Inflammatory macrophage treated with lipopolysaccharide for 1 hour (primary cell): ENCODE measurements around the gene TNS1.

ENCODE experiments used
- DNase-seq, 2 donors: peaks; one replicate each; pipeline ENCODE4 v3.0.0-alpha.2; 2020 to 2022

The TNS1 gene

DNA sequence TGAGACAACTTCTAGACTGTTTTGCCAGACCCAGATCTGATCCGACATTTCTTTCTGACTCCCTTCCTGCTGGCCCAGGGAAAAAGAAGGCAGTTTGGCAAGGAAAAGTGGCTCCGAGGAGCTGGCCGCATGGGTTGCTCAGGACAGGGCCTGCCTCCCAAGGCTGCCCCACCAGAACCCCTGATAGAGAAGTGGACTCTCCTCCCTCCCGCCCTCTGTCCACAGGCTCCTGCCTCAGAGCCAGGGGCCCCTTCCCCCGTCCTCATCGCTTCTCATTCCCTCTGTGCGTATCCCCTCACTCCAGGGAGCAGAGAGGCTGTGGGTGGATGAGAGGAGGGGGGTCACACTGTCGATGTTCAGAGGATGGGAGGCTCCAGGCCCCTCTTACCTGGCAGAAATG lies 110.2 kb downstream of the TNS1 start:
- DNase-seq: no peak

GRCh38 chr2:217890445-217890844 lies 112.3 kb downstream of the TNS1 start:
- DNase-seq: peak in 1 of 2 donors; percentile 46

GRCh38 chr2:217889656-217890055 lies 113.1 kb downstream of the TNS1 start:
- no peak for DNase-seq

GRCh38 chr2:217887841-217888701 lies 114.7 kb downstream of the TNS1 start:
- DNase-seq: peak; percentile 43 to 83

DNA sequence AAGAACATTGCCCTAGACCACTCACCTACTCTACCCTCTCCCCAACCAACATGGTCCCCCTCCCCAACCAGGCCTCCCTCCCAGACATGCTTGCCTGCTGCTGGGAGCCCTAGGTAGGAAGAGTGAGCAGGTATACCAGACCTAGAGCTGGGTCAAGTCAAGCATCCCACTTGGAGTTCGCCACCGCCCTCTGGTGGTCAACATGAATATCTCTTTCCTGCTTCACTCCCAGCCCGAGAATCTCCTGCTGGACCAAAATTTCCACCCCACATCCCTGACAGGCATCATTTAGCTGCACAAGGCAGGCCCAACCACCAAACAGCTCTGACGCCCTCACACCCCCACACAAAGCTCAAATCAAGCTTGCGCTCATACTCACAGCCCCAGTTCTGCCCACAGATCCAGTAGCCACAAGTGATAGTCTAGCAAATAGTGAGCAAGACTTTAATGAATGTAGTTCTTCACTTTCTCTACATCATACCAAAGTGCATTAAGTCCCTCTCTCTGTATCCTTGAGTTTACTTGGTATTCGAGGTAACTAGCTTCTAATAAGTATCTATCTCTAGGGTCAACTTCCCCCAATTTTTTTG lies 116.0 kb downstream of the TNS1 start:
- peak; percentile 57 to 76 for DNase-seq

- peak in 1 of 2 donors; percentile 29 for DNase-seq
Measured at GRCh38 chr2:217886091-217886490, 116.7 kb downstream of the TNS1 start.

- DNase-seq: no peak
Measured at GRCh38 chr2:217884985-217885384, 117.8 kb downstream of the TNS1 start.

DNA sequence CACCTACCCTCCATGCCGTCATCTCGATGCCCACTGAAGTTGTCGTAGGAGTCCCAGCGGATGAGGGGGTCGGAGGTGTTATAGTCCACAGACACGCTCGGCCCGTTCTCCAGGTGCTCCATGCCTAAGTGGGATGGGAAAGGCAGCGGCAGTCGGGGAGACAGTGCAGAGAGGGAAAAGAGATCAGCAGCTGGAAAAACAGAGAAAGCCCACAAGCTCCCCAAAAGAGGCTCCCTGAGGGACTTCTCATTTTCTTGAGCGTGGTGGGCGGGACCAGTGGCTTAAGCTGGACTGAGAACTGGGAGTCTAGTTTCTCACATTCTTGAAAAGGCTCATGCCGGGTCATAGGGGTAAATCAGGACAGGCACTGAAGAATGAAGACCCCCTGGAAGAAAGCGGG lies 121.9 kb downstream of the TNS1 start:
- peak in 1 of 2 donors; percentile 54 for DNase-seq

GRCh38 chr2:217880287-217880889 lies 122.4 kb downstream of the TNS1 start:
- DNase-seq: no peak

- no peak for DNase-seq
Measured at GRCh38 chr2:217878915-217879590, 123.7 kb downstream of the TNS1 start.

- no peak for DNase-seq
Measured at GRCh38 chr2:217877866-217878265, 124.9 kb downstream of the TNS1 start.

DNA sequence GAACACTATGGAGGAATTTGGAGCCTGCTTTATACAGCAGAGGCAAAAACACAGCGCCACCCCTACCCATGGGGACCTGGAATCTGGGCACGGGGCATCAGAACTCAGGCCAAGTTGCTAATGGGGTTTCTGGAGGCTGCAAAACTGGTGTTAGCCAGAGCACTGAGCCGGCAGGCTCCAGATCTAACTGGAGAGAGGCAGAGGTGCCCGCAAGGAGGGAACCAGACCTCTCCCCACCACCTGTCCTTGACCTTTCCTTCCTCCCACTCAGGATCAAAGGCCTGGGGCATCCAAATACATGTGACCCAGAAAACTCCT lies 126.6 kb downstream of the TNS1 start:
- no peak for DNase-seq

- no peak for DNase-seq
Measured at GRCh38 chr2:217875556-217876252, 127.1 kb downstream of the TNS1 start.

GRCh38 chr2:217875138-217875537 lies 127.7 kb downstream of the TNS1 start:
- DNase-seq: no peak

GRCh38 chr2:217873371-217873770 lies 129.4 kb downstream of the TNS1 start:
- DNase-seq: no peak

DNA sequence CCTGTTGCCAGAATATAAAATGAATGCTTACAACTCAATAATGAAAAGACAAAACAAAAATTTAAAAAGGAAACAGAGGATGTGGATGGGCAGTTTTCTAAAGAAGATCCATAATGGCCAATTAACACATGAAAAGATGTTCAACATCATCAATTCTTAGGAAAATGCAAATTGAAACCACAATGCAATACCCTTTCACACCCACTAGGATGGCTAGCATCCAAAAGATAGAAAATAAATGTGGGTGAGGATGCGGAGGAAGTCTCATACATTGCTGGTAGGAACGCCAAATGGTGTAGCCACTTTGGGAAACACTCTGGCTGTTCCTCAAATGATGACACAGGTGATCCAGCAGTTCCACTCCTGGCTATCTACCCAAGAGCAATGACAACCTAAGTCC lies 130.5 kb downstream of the TNS1 start:
- DNase-seq: no peak

- no peak for DNase-seq
Measured at GRCh38 chr2:217870528-217871011, 132.2 kb downstream of the TNS1 start.

DNA sequence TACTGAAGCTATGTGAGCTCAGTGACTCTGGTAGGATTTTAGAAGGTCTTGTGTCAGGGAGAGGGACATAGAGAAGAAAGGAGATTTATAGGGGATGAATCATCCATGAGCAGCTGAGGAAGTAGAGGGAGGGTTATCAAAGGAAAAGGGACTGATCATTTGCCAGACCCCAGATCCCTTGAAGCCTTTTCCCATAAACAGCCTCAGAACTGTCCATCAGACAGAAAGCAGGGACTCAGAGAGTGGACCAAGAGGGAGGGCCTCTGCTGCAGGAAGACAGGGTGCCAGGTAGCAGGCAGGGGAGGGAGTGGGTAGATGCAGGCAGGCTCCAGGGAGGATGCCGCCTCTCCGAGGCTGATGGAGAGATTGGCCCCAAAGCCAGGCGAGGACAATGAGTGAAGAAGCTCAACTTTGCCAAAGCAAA lies 133.9 kb downstream of the TNS1 start:
- no peak for DNase-seq

DNA sequence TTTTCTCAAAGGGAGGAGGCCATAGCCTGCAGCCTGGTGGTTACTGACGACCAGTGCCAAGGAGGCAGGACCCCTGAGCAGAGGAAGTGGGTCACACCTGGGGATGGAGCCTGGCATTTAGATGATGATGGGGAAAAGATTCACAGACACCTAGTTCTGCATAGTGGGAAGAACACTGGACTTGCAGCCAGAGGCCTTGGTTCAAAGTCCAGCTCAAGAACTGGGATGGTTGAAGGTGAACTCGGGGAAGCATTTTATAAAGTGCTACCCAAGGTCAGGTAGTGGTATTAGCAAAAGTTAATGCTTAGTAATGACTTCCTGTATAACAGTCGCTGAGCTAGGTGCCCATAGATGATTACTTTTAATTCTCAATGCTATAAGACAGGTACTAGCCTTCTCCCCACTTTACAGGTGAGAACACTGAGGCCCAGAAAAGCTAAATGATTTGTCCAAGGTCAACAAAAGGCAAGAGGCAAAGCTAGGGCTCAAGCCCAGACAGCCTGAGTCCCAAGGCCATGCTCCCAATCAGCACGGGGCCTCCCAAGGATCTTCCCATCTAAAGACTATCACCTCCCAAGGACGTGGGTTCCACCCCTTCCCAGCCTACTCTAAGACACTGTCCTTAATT lies 134.4 kb downstream of the TNS1 start:
- no peak for DNase-seq

DNA sequence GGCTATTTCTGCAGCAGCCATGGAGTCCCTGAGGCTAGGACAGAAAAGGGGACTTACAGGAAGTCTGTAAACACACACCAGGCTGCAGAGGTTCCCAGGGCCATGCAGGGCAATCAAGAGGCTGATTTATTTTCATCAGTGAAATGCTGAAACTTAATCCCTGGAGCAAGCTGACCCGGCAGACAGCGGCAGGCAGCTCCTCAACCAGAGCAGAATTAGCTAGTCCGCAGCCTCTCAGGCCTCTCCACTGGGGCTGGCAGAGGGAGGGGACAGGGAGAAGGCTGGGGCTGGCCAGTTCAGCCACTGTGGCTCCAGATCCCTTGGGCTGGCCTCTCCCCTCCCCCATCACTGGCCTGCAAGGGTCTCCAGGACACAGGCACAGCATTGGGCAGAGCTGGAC lies 136.3 kb downstream of the TNS1 start:
- DNase-seq: no peak

DNA sequence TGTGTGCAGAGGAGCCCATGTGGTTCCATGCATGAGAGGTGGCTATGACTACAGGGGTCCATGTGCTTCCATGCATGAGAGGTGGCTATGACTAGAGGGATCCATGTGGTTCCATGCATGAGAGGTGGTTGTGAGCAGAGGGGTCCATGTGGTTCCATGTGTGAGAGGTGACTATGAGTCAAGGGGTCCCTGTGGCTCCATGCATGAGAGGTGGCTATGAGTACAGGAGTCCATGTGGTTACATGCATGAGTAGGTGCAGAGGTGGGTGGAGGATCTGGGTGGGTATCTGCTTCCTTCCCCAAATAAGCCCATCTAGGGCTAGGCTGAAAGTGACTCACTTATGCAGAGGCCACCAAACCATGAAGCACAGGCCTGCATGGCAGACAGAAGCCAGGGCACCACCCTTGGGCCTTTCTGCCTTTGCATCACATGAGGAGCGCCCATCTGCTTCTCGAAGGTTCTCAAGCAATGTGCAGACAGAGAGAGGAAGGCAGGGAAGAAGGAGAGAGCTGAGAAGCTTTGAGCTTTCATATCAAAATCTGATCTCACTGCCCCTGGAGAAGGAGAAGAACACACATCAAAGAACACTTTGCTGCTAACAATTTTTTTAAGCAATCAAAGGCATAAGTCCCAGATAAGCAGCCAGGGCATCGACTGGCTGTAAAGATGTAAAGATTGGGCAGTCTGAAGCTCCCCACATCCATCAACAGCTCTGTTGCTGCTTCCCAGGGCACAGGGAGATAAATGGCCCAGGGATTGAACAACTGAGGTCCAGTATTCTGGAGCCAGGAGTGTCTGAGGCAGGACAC lies 137.6 kb downstream of the TNS1 start:
- DNase-seq: peak; percentile 50 to 54
